GM12878 (cell line): ENCODE results near the gene ZMAT3. TPM values are rescaled to one million over a fixed set of nuclear protein-coding genes. Genes with fewer than 3 reads are reported as not detected.

Experiments
- ATAC-seq: fragments of 200-7000 bp; cut with Tn5 transposase; 3 replicates; pipeline ENCODE4 v1.9.1; 2020; ENCODE audit warnings: mild to moderate bottlenecking, moderate library complexity
- BruUV-seq: library from RNA; stranded (reverse); fragments of 400-500 nt; replicated peaks from 2 replicates; lab custom pipeline; 2021; lab: Mats Ljungman, UMichigan
- CTCF ChIA-PET: fragments of 300-600 bp; sonication (Branson Sonifier 250); formaldehyde crosslinking; extraction: SDS; loops from one replicate; lab custom pipeline; 2021; ENCODE audit warnings: inconsistent platforms; lab: Yijun Ruan, JAX
- POLR2A ChIA-PET: fragments of 350-600 bp; formaldehyde crosslinking; extraction: SDS; loops from one replicate; lab custom pipeline; 2021; ENCODE audit warnings: inconsistent platforms; lab: Charles Lee
- RAD21 ChIA-PET: fragments of 300-600 bp; sonication (Branson Sonifier 250); formaldehyde crosslinking; loops from one replicate; lab custom pipeline; 2023; ENCODE audit warnings: antibody characterized with exemption; ENCODE audit not compliant: unreplicated experiment; lab: Charles Lee
- SMC1A ChIA-PET: fragments of 300-600 bp; sonication (Branson Sonifier 250); formaldehyde crosslinking; loops from one replicate; lab custom pipeline; 2023; ENCODE audit not compliant: unreplicated experiment, uncharacterized antibody; lab: Charles Lee
- DNase-seq: peaks from one replicate; pipeline ENCODE4 v3.0.0-alpha.2; 2011; ENCODE audit warnings: low read depth, low spot score
- FAIRE-seq: peaks from 3 replicates; lab custom pipeline; 2011; peaks lifted over from hg19 to GRCh38; lab: Jason Lieb, UNC
- H2AFZ ChIP-seq: 2 replicates; pipeline ENCODE4 v1.6.0; 2011; ENCODE audit warnings: low read depth, low read length, control low read depth; ENCODE audit not compliant: control insufficient read depth
- H3K27ac ChIP-seq: 2 replicates; pipeline ENCODE4 v1.5.1; 2011; ENCODE audit warnings: control low read depth; ENCODE audit not compliant: control insufficient read depth, insufficient read depth
- H3K27me3 ChIP-seq, 2 experiments: replicated peaks in 1 of 2; 2 replicates each; pipeline versions ENCODE4 v1.6.0 to v1.6.1; 2011; ENCODE audit warnings: low read length in 1 of 2; ENCODE audit not compliant: control insufficient read depth in 2 of 2, insufficient read depth in 2 of 2
- H3K36me3 ChIP-seq, 2 experiments: 2 replicates each; pipeline ENCODE4 v1.5.1; 2011; ENCODE audit warnings: low read length in 1 of 2; ENCODE audit not compliant: control insufficient read depth in 2 of 2, insufficient read depth in 2 of 2
- H3K4me1 ChIP-seq: 2 replicates; pipeline ENCODE4 v1.6.1; 2011; ENCODE audit warnings: mild to moderate bottlenecking, low read length, moderate library complexity, mixed read lengths; ENCODE audit not compliant: control insufficient read depth, insufficient read depth
- H3K4me2 ChIP-seq: 2 replicates; pipeline ENCODE4 v1.6.0; 2011; ENCODE audit warnings: control low read depth; ENCODE audit not compliant: control insufficient read depth, insufficient read depth
- H3K4me3 ChIP-seq: fragments of 200-600 bp; sonication (generic); 2 replicates; pipeline ENCODE4 v1.5.1; 2016
- H3K79me2 ChIP-seq: 2 replicates; pipeline ENCODE4 v1.6.0; 2011; ENCODE audit warnings: low read length; ENCODE audit not compliant: control insufficient read depth, insufficient read depth
- H3K9ac ChIP-seq: 2 replicates; pipeline ENCODE4 v1.8.0; 2011; ENCODE audit warnings: low read length, control low read depth, mixed read lengths; ENCODE audit not compliant: control insufficient read depth, insufficient read depth
- H3K9me3 ChIP-seq: replicated peaks from 3 replicates; pipeline ENCODE4 v1.5.1; 2011; ENCODE audit warnings: mild to moderate bottlenecking, low read length; ENCODE audit not compliant: control insufficient read depth, insufficient read depth
- H4K20me1 ChIP-seq: 2 replicates; pipeline ENCODE4 v1.6.0; 2011; ENCODE audit not compliant: control insufficient read depth, insufficient read depth
- BACH1 ChIP-seq: fragments of 450-650 bp; IDR thresholded peaks from 2 replicates; pipeline ENCODE4 v1.6.1; 2017; ENCODE audit warnings: mild to moderate bottlenecking, borderline replicate concordance
- BCL11A ChIP-seq: IDR thresholded peaks from 2 replicates; pipeline ENCODE4 v1.6.1; 2011; ENCODE audit warnings: low read depth, low read length
- BCLAF1 ChIP-seq: fragments of 450-650 bp; IDR thresholded peaks from 2 replicates; pipeline ENCODE4 v1.6.1; 2017; ENCODE audit warnings: antibody characterized with exemption, mild to moderate bottlenecking, moderate library complexity
- BHLHE40 ChIP-seq, 2 experiments: fragments of 450-650 bp in 1 of 2; IDR thresholded peaks; 2 replicates each; pipeline ENCODE4 v1.6.1; 2011 to 2017; ENCODE audit warnings: low read depth in 2 of 2, borderline replicate concordance in 1 of 2, improper control_type of control experiment in 1 of 2, low read length in 1 of 2, mild to moderate bottlenecking in 1 of 2
- CEBPB ChIP-seq, 2 experiments: fragments of 150-350 bp in 1 of 2; IDR thresholded peaks; 2 replicates each; pipeline ENCODE4 v1.6.1; 2012 to 2014; ENCODE audit warnings: low read depth in 2 of 2, low read length in 2 of 2, borderline replicate concordance in 1 of 2, inconsistent platforms in 1 of 2
- CREB1 ChIP-seq: IDR thresholded peaks from 2 replicates; pipeline ENCODE4 v1.6.1; 2012; ENCODE audit warnings: low read depth, mild to moderate bottlenecking, inconsistent platforms
- ETV6 ChIP-seq, 2 experiments: fragments of 450-650 bp in 1 of 2; IDR thresholded peaks in 1 of 2; conservative IDR thresholded peaks in 1 of 2; 2 replicates each; pipeline ENCODE4 v1.6.1; 2014; ENCODE audit warnings: antibody characterized with exemption in 1 of 2, borderline replicate concordance in 1 of 2, low read depth in 1 of 2, mild to moderate bottlenecking in 1 of 2, moderate library complexity in 1 of 2
- EZH2 ChIP-seq: IDR thresholded peaks from 2 replicates; pipeline ENCODE4 v1.6.1; 2012; ENCODE audit warnings: low read depth, mild to moderate bottlenecking, control low read depth, inconsistent platforms, low read length, borderline replicate concordance; ENCODE audit not compliant: control insufficient read depth
- HDGF ChIP-seq: fragments of 450-650 bp; IDR thresholded peaks from 2 replicates; pipeline ENCODE4 v1.6.1; 2016; ENCODE audit warnings: antibody characterized with exemption
- IKZF1 ChIP-seq: fragments of 450-650 bp; conservative IDR thresholded peaks from 2 replicates; pipeline ENCODE4 v1.6.1; 2017; ENCODE audit warnings: antibody characterized with exemption, mild to moderate bottlenecking
- IKZF2 ChIP-seq, 2 experiments: fragments of 450-650 bp; IDR thresholded peaks; 2 replicates each; pipeline ENCODE4 v1.6.1; 2017; ENCODE audit warnings: mild to moderate bottlenecking in 2 of 2, moderate library complexity in 2 of 2
- MTA2 ChIP-seq: fragments of 450-650 bp; IDR thresholded peaks from 2 replicates; pipeline ENCODE4 v1.6.1; 2016; ENCODE audit warnings: low read depth, mild to moderate bottlenecking, moderate library complexity
- SMC3 ChIP-seq: IDR thresholded peaks from 2 replicates; pipeline ENCODE4 v1.6.1; 2011; ENCODE audit warnings: low read length, improper control_type of control experiment, borderline replicate concordance
- TCF7 ChIP-seq: IDR thresholded peaks from 2 replicates; pipeline ENCODE4 v1.6.1; 2014; ENCODE audit warnings: antibody characterized with exemption, borderline replicate concordance
- ZBTB33 ChIP-seq: fragments of 450-650 bp; IDR thresholded peaks from 2 replicates; pipeline ENCODE4 v1.6.1; 2017; ENCODE audit warnings: mild to moderate bottlenecking
- ZZZ3 ChIP-seq: IDR thresholded peaks from 2 replicates; pipeline ENCODE4 v1.6.1; 2011; ENCODE audit warnings: low read depth; ENCODE audit not compliant: control insufficient read depth, insufficient read length
- WGBS: methylation state at CpG from one replicate; pipeline ENCODE4 v1.1.6; 2016; ENCODE audit warnings: low lambda C conversion rate; ENCODE audit not compliant: insufficient replicate concordance, insufficient coverage; ENCODE audit errors: missing lambda C conversion rate; 5-methylcytosine and 5-hydroxymethylcytosine counted together
- in situ Hi-C: fragments of 300-500 bp; cut with MboI; formaldehyde crosslinking; loops from 9 replicates; pipeline ENCODE4 v1.14.3; 2018; ENCODE audit warnings: mixed read lengths
- intact Hi-C: fragments of 100-400 bp; cut with micrococcal nuclease; formaldehyde crosslinking; loops from one replicate; pipeline ENCODE4 v1.14.2; 2022; ENCODE audit not compliant: unreplicated experiment
- polyA plus RNA-seq, 11 experiments: library from polyadenylated mRNA; depleted of rRNA in 4 of 11; unstranded in 6 of 11; stranded (reverse) in 5 of 11; fragments of >200 nt; fragmentation: Nextera tagmentation in 4 of 11; fragmentation: Illumina TruSeq in 1 of 11; extraction: Ambion mirVana in 4 of 11; extraction: Trizol in 1 of 11; gene quantifications; 1 replicate in 1 of 11; 2 replicates in 10 of 11; pipeline versions ENCODE4 v1.2.1 to v1.2.3, GENCODE V29; 2011 to 2016; ENCODE audit warnings: inconsistent platforms in 2 of 11, missing spikeins in 2 of 11, low read depth in 1 of 11
- total RNA-seq, 4 experiments: library from RNA; depleted of rRNA in 3 of 4; stranded (reverse); fragments of >200 nt in 3 of 4; fragmentation: Illumina TruSeq in 1 of 4; extraction: Trizol in 1 of 4; gene quantifications; 2 replicates each; pipeline versions ENCODE4 v1.2.1 to v1.2.3, GENCODE V29; 2013 to 2021
- TF ChIP-seq, protein P1 (sequence below): IDR thresholded peaks from 2 replicates; pipeline ENCODE4 v1.6.1; 2011; ENCODE audit warnings: low read depth, low read length, improper control_type of control experiment, borderline replicate concordance

The ZMAT3 gene
- total and polyA plus RNA-seq, 10 of the 15 experiments (the other 5 are each of a cell fraction or from before 2014, with no cell fraction given), result 6.2 to 55.9 (median 25.8) TPM

- Histone ChIP-seq H3K27ac (no peak overlapping the region), H3K4me1 (no peaks in the 10 kb centered on the region), H3K9ac (no peak overlapping the region), H3K4me2 (no peak overlapping the region), H4K20me1 (no peaks in the 10 kb centered on the region), H3K79me2 (peaks cover 63% of the 10 kb centered on the region), H3K9me3 (no peaks in the 10 kb centered on the region; the same call in 2 of the 3 replicates), H3K4me3 (no peak overlapping the region), H2AFZ (no peak overlapping the region), H3K36me3 (peaks cover 5 to 9% of the 10 kb centered on the region in 2 experiments; a peak in 3 of 4 replicates), H3K27me3 (no peaks in the 10 kb centered on the region)
- RAD21 ChIA-PET, result interaction anchor here (0.6 to 1.4 kb wide), 2 partner anchors 10 to 38 kb away, joined by 3 to 4 read pairs; no protein-coding TSS in a partner anchor
- no peak for ATAC-seq
- POLR2A ChIA-PET, result interaction anchor here (0.7 kb wide), 1 partner anchor 32 kb away, joined by 3 read pairs; no protein-coding TSS in a partner anchor
- no peak for FAIRE-seq
- no peak for DNase-seq
- WGBS, result 94% methylated on average over 10 of the region's 10 CpGs
- TF ChIP-seq BHLHE40 (IDR thresholded peaks at IDR 0.05; ENCODE audit: borderline replicate concordance in 1 of 2, low read depth in 2 of 2, low read length in 1 of 2), result no peak
- no peak for TF ChIP-seq EZH2
- TF ChIP-seq IKZF1, result no peak
- TF ChIP-seq MTA2, result no peak
- TF ChIP-seq, protein P1, sequence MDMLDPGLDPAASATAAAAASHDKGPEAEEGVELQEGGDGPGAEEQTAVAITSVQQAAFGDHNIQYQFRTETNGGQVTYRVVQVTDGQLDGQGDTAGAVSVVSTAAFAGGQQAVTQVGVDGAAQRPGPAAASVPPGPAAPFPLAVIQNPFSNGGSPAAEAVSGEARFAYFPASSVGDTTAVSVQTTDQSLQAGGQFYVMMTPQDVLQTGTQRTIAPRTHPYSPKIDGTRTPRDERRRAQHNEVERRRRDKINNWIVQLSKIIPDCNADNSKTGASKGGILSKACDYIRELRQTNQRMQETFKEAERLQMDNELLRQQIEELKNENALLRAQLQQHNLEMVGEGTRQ, result no peak
- no peak for TF ChIP-seq CEBPB (IDR thresholded peaks at IDR 0.05; ENCODE audit: borderline replicate concordance in 1 of 2, low read depth in 2 of 2, low read length in 2 of 2)
- no peak for TF ChIP-seq BCLAF1
- no peak for TF ChIP-seq ETV6 (conservative IDR thresholded peaks at IDR 0.05 in 1 of 2, IDR thresholded peaks at IDR 0.05 in 1 of 2; ENCODE audit: borderline replicate concordance in 1 of 2, low read depth in 1 of 2)
- no peak for TF ChIP-seq SMC3
- TF ChIP-seq IKZF2 (IDR thresholded peaks at IDR 0.05), result no peak
- no peak for TF ChIP-seq BACH1
- TF ChIP-seq CREB1, result no peak
- TF ChIP-seq TCF7, result no peak
- TF ChIP-seq BCL11A, result no peak
- TF ChIP-seq ZBTB33, result no peak
- TF ChIP-seq HDGF, result no peak
- no peak for TF ChIP-seq ZZZ3
- CTCF ChIA-PET, result interaction anchor here (0.7 to 1.6 kb wide), 2 partner anchors 9 to 153 kb away, joined by 3 to 4 read pairs; no protein-coding TSS in a partner anchor
- SMC1A ChIA-PET, result interaction anchor here (1.2 to 4.4 kb wide), 3 partner anchors 10 to 30 kb away, joined by 3 to 24 read pairs (median 4); no protein-coding TSS in a partner anchor
- intact Hi-C loops (no loop called here), in situ Hi-C loops (no loop called here)
- BruUV-seq, result no TSS peak
Measured at GRCh38 chr3:179036626-179037300, 34.8 kb downstream of the ZMAT3 start.
